Duodenal mucosa (tissue), 2 donors: Measurements from ENCODE around the gene UBE2E2.

Experiments
- H3K27ac ChIP-seq: one replicate; pipeline ENCODE4 v1.7.0; 2013; ENCODE audit warnings: low read depth, low read length
- H3K27me3 ChIP-seq, 2 donors: one replicate each; pipeline ENCODE4 v1.7.0; 2013; ENCODE audit warnings: low read length in 2 of 2, control low read depth in 1 of 2; ENCODE audit not compliant: insufficient read depth in 2 of 2, control insufficient read depth in 1 of 2
- H3K36me3 ChIP-seq, 2 donors: one replicate each; pipeline ENCODE4 v1.7.0; 2013; ENCODE audit warnings: low read length in 2 of 2, control low read depth in 1 of 2; ENCODE audit not compliant: insufficient read depth in 2 of 2, control insufficient read depth in 1 of 2
- H3K4me1 ChIP-seq, 2 donors: one replicate each; pipeline ENCODE4 v1.7.0; 2013; ENCODE audit warnings: low read length in 2 of 2, control low read depth in 1 of 2; ENCODE audit not compliant: insufficient read depth in 2 of 2, control insufficient read depth in 1 of 2
- H3K4me3 ChIP-seq, 2 donors: one replicate each; pipeline ENCODE4 v1.7.0; 2013; ENCODE audit warnings: low read length in 2 of 2, low read depth in 1 of 2
- H3K9ac ChIP-seq, 2 donors: one replicate each; pipeline ENCODE4 v1.7.0; 2013; ENCODE audit warnings: low read length in 2 of 2, low read depth in 1 of 2
- H3K9me3 ChIP-seq, 2 donors: one replicate each; pipeline ENCODE4 v1.7.0; 2013; ENCODE audit warnings: low read length in 2 of 2, control low read depth in 1 of 2; ENCODE audit not compliant: control insufficient read depth in 1 of 2

UBE2E2 gene

GRCh38 chr3:23271876-23272741 is 69.0 kb downstream of the UBE2E2 start:
- no peak overlapping the region for H3K27ac ChIP-seq
- no peak overlapping the region for H3K4me3 ChIP-seq
- no peaks in the 10 kb centered on the region for H3K9me3 ChIP-seq
- H3K9ac ChIP-seq = no peak overlapping the region
- H3K27me3 ChIP-seq = no peaks in the 10 kb centered on the region
- peaks cover 0 to 3% of the 10 kb centered on the region in 2 donors for H3K4me1 ChIP-seq
- no peaks in the 10 kb centered on the region for H3K36me3 ChIP-seq

- no peak overlapping the region for H3K4me3 ChIP-seq
- no peaks in the 10 kb centered on the region for H3K27me3 ChIP-seq
- H3K9me3 ChIP-seq = no peaks in the 10 kb centered on the region
- no peak overlapping the region for H3K9ac ChIP-seq
- H3K27ac ChIP-seq = no peak overlapping the region
- H3K4me1 ChIP-seq = peaks cover 0 to 8% of the 10 kb centered on the region in 2 donors
- no peaks in the 10 kb centered on the region for H3K36me3 ChIP-seq
Measured at GRCh38 chr3:23272820-23273219, 69.7 kb downstream of the UBE2E2 start.

- Histone ChIP-seq H3K27ac (no peak overlapping the region), H3K27me3 (no peaks in the 10 kb centered on the region), H3K9me3 (no peaks in the 10 kb centered on the region), H3K9ac (no peak overlapping the region), H3K4me3 (no peak overlapping the region), H3K4me1 (peaks cover 0 to 10% of the 10 kb centered on the region in 2 donors), H3K36me3 (no peaks in the 10 kb centered on the region)
Measured at GRCh38 chr3:23275061-23275460, 71.9 kb downstream of the UBE2E2 start.

GRCh38 chr3:23275814-23276213 is 72.7 kb downstream of the UBE2E2 start:
- no peak overlapping the region for H3K27ac ChIP-seq
- no peaks in the 10 kb centered on the region for H3K36me3 ChIP-seq
- H3K9me3 ChIP-seq = no peaks in the 10 kb centered on the region
- H3K9ac ChIP-seq = no peak overlapping the region
- peaks cover 0 to 10% of the 10 kb centered on the region in 2 donors for H3K4me1 ChIP-seq
- H3K4me3 ChIP-seq = no peak overlapping the region
- no peaks in the 10 kb centered on the region for H3K27me3 ChIP-seq

- no peak overlapping the region for H3K9ac ChIP-seq
- no peaks in the 10 kb centered on the region for H3K36me3 ChIP-seq
- no peak overlapping the region for H3K27ac ChIP-seq
- H3K4me3 ChIP-seq = no peak overlapping the region
- no peaks in the 10 kb centered on the region for H3K27me3 ChIP-seq
- no peaks in the 10 kb centered on the region for H3K9me3 ChIP-seq
- H3K4me1 ChIP-seq = peaks cover 0 to 10% of the 10 kb centered on the region in 2 donors
Measured at GRCh38 chr3:23276913-23277658, 74.0 kb downstream of the UBE2E2 start.

GRCh38 chr3:23277688-23278087 is 74.6 kb downstream of the UBE2E2 start:
- no peaks in the 10 kb centered on the region for H3K9me3 ChIP-seq

GRCh38 chr3:23283625-23284024 is 80.5 kb downstream of the UBE2E2 start:
- Histone ChIP-seq H3K4me1 (no peaks in the 10 kb centered on the region), H3K27ac (no peak overlapping the region)

More at GRCh38 chr3:23277688-23278087, 74.6 kb downstream of the UBE2E2 start:
- no peak overlapping the region for H3K9ac ChIP-seq
- peaks cover 0 to 10% of the 10 kb centered on the region in 2 donors for H3K4me1 ChIP-seq
- H3K27me3 ChIP-seq = no peaks in the 10 kb centered on the region
- H3K36me3 ChIP-seq = no peaks in the 10 kb centered on the region
- H3K27ac ChIP-seq = no peak overlapping the region
- H3K4me3 ChIP-seq = no peak overlapping the region

GRCh38 chr3:23288286-23288685 is 85.2 kb downstream of the UBE2E2 start:
- no peak overlapping the region for H3K27ac ChIP-seq
- no peak overlapping the region for H3K4me3 ChIP-seq
- H3K36me3 ChIP-seq = no peaks in the 10 kb centered on the region
- H3K9me3 ChIP-seq = peaks cover 0 to 3% of the 10 kb centered on the region in 2 donors
- no peaks in the 10 kb centered on the region for H3K4me1 ChIP-seq
- H3K9ac ChIP-seq = no peak overlapping the region
- H3K27me3 ChIP-seq = no peaks in the 10 kb centered on the region

More at GRCh38 chr3:23283625-23284024, 80.5 kb downstream of the UBE2E2 start:
- peaks cover 0 to 3% of the 10 kb centered on the region in 2 donors for H3K9me3 ChIP-seq
- no peaks in the 10 kb centered on the region for H3K27me3 ChIP-seq
- no peaks in the 10 kb centered on the region for H3K36me3 ChIP-seq
- H3K9ac ChIP-seq = no peak overlapping the region
- H3K4me3 ChIP-seq = no peak overlapping the region

GRCh38 chr3:23288715-23289114 is 85.6 kb downstream of the UBE2E2 start:
- Histone ChIP-seq H3K4me3 (no peak overlapping the region), H3K36me3 (no peaks in the 10 kb centered on the region), H3K27me3 (no peaks in the 10 kb centered on the region), H3K9ac (no peak overlapping the region), H3K27ac (no peak overlapping the region), H3K4me1 (no peaks in the 10 kb centered on the region), H3K9me3 (peaks cover 0 to 3% of the 10 kb centered on the region in 2 donors)

GRCh38 chr3:23292432-23292831 is 89.3 kb downstream of the UBE2E2 start:
- Histone ChIP-seq H3K9ac (no peak overlapping the region), H3K9me3 (no peaks in the 10 kb centered on the region), H3K27ac (no peak overlapping the region), H3K4me1 (no peaks in the 10 kb centered on the region), H3K36me3 (no peaks in the 10 kb centered on the region), H3K27me3 (no peaks in the 10 kb centered on the region), H3K4me3 (no peak overlapping the region)
